B cell (primary cell): Measurements from ENCODE around the gene OPA1. TPM values are rescaled to one million over a fixed set of nuclear protein-coding genes. Genes with fewer than 3 reads are reported as not detected.
A peak's percentile ranks its signal among the peaks of the same experiment; 100 is the strongest.

Experiments
- ATAC-seq: fragments of 200-7000 bp; cut with Tn5 transposase; one replicate; pipeline ENCODE4 v1.10.0; 2021; ENCODE audit warnings: low read depth, mild to moderate bottlenecking, moderate number of reproducible peaks, moderate library complexity
- CTCF ChIA-PET: fragments of 350-600 bp; sonication (Branson Sonifier 250); formaldehyde crosslinking; loops from one replicate; lab custom pipeline; 2021; ENCODE audit warnings: antibody characterized with exemption, inconsistent platforms; lab: Charles Lee
- POLR2A ChIA-PET: fragments of 350-600 bp; sonication (Branson Sonifier 250); formaldehyde crosslinking; loops from one replicate; lab custom pipeline; 2021; ENCODE audit warnings: antibody characterized with exemption; lab: Charles Lee
- DNase-seq: peaks from one replicate; pipeline ENCODE4 v3.0.0; 2013
- H2AFZ ChIP-seq: 2 replicates; pipeline ENCODE4 v1.6.1; 2012; ENCODE audit warnings: mild to moderate bottlenecking, low read depth, low read length; ENCODE audit not compliant: insufficient read depth, poor library complexity, severe bottlenecking
- H3K27ac ChIP-seq, 2 donors: 1 replicate in 1 of 2; 2 replicates in 1 of 2; pipeline ENCODE4 v1.5.1; 2012 to 2013; ENCODE audit warnings: low read length in 2 of 2, mild to moderate bottlenecking in 2 of 2, moderate library complexity in 1 of 2
- H3K27me3 ChIP-seq, 4 experiments: fragments of 200-600 bp in 1 of 4; sonication (generic) in 1 of 4; replicated peaks in 1 of 4; 1 replicate in 2 of 4; 2 replicates in 2 of 4; pipeline versions ENCODE4 v1.6.1 to v1.7.0; 2013 to 2016; ENCODE audit warnings: low read length in 3 of 4, mild to moderate bottlenecking in 2 of 4, mixed read lengths in 1 of 4, moderate library complexity in 1 of 4; ENCODE audit not compliant: insufficient read depth in 4 of 4, control insufficient read depth in 3 of 4; ENCODE audit errors: control extremely low read depth in 1 of 4
- H3K36me3 ChIP-seq, 2 experiments: replicated peaks in 1 of 2; 1 replicate in 1 of 2; 2 replicates in 1 of 2; pipeline versions ENCODE4 v1.6.1 to v1.7.1; 2013; ENCODE audit warnings: low read length in 1 of 2; ENCODE audit not compliant: insufficient read depth in 2 of 2, control insufficient read depth in 1 of 2; ENCODE audit errors: control extremely low read depth in 1 of 2, extremely low read depth in 1 of 2
- H3K4me1 ChIP-seq, 2 donors: fragments of 200-600 bp in 1 of 2; sonication (generic) in 1 of 2; 1 replicate in 1 of 2; 2 replicates in 1 of 2; pipeline versions ENCODE4 v1.5.1 to v1.6.1; 2013 to 2017; ENCODE audit warnings: low read length in 2 of 2; ENCODE audit not compliant: control insufficient read depth in 2 of 2, insufficient read depth in 2 of 2
- H3K4me2 ChIP-seq: replicated peaks from 2 replicates; pipeline ENCODE3; 2012; ENCODE audit warnings: mild to moderate bottlenecking, low read depth, low read length; ENCODE audit not compliant: poor library complexity, severe bottlenecking
- H3K4me3 ChIP-seq, 5 experiments: fragments of 200-600 bp in 1 of 5; sonication (generic) in 1 of 5; 1 replicate in 3 of 5; 2 replicates in 2 of 5; pipeline versions ENCODE4 v1.5.1 to v1.7.0; 2011 to 2016; ENCODE audit warnings: low read length in 4 of 5, mild to moderate bottlenecking in 4 of 5, low read depth in 2 of 5, control low read depth in 1 of 5, moderate library complexity in 1 of 5; ENCODE audit not compliant: insufficient read depth in 1 of 5; ENCODE audit errors: control extremely low read depth in 1 of 5, extremely low read depth in 1 of 5
- H3K79me2 ChIP-seq: fragments of 200-600 bp; sonication (generic); one replicate; pipeline ENCODE4 v1.6.0; 2016; ENCODE audit warnings: low read length; ENCODE audit not compliant: control insufficient read depth, insufficient read depth
- H3K9ac ChIP-seq: fragments of 200-600 bp; sonication (generic); 2 replicates; pipeline ENCODE4 v1.6.1; 2017; ENCODE audit warnings: mild to moderate bottlenecking, low read length, moderate library complexity
- H3K9me3 ChIP-seq, 3 donors: one replicate each; pipeline versions ENCODE4 v1.6.1 to v1.7.1; 2013; ENCODE audit warnings: low read length in 2 of 3; ENCODE audit not compliant: control insufficient read depth in 2 of 3, insufficient read depth in 1 of 3; ENCODE audit errors: control extremely low read depth in 1 of 3
- H4K20me1 ChIP-seq: 2 replicates; pipeline ENCODE4 v1.6.0; 2012; ENCODE audit warnings: mild to moderate bottlenecking, low read length; ENCODE audit not compliant: insufficient read depth, control insufficient read depth, poor library complexity, severe bottlenecking
- H3K27ac Mint-ChIP-seq: one replicate; pipeline ENCODE4 v1.8.0; 2021; ENCODE audit warnings: mixed read lengths
- H3K27me3 Mint-ChIP-seq: one replicate; pipeline ENCODE4 v1.8.0; 2021; ENCODE audit warnings: mixed read lengths
- H3K4me1 Mint-ChIP-seq: one replicate; pipeline ENCODE4 v1.8.0; 2021; ENCODE audit warnings: mixed read lengths
- H3K4me3 Mint-ChIP-seq: one replicate; pipeline ENCODE4 v1.8.0; 2021; ENCODE audit warnings: mixed read lengths
- H3K9me3 Mint-ChIP-seq: one replicate; pipeline ENCODE4 v1.8.0; 2022; ENCODE audit warnings: mixed read lengths; ENCODE audit not compliant: insufficient read depth
- EZH2 ChIP-seq: IDR thresholded peaks from 2 replicates; pipeline ENCODE4 v1.6.1; 2012; ENCODE audit warnings: borderline replicate concordance, low read depth, mild to moderate bottlenecking, moderate library complexity, low read length; ENCODE audit not compliant: insufficient read depth, poor library complexity, severe bottlenecking
- WGBS: methylation state at CpG from one replicate; pipeline ENCODE4 v1.1.5; 2013; ENCODE audit warnings: missing lambda C conversion rate; ENCODE audit not compliant: insufficient coverage; 5-methylcytosine and 5-hydroxymethylcytosine counted together
- intact Hi-C: fragments of 100-400 bp; cut with micrococcal nuclease; formaldehyde crosslinking; loops from one replicate; pipeline ENCODE4 v1.10.0; 2022
- polyA plus RNA-seq: library from polyadenylated mRNA; depleted of rRNA; stranded (reverse); fragments of >200 nt; gene quantifications from 2 replicates; pipeline ENCODE4 v1.2.3, GENCODE V29; 2012
- total RNA-seq, 2 donors: library from RNA; stranded (reverse); fragments of 120-200 nt in 1 of 2; gene quantifications; 1 replicate in 1 of 2; 2 replicates in 1 of 2; pipeline versions ENCODE4 v1.2.3 to v1.2.4, GENCODE V29; 2013 to 2022
- TF ChIP-seq, protein P1 (sequence below): fragments of 200-600 bp; IDR thresholded peaks from one replicate; pipeline ENCODE4 v1.8.0; 2022; ENCODE audit warnings: antibody characterized with exemption, mild to moderate bottlenecking

Gene OPA1
- total and polyA plus RNA-seq, 2 donors (not counting 1 experiment from before 2014, with no cell fraction given): 9.1 to 62.8 TPM

DNA sequence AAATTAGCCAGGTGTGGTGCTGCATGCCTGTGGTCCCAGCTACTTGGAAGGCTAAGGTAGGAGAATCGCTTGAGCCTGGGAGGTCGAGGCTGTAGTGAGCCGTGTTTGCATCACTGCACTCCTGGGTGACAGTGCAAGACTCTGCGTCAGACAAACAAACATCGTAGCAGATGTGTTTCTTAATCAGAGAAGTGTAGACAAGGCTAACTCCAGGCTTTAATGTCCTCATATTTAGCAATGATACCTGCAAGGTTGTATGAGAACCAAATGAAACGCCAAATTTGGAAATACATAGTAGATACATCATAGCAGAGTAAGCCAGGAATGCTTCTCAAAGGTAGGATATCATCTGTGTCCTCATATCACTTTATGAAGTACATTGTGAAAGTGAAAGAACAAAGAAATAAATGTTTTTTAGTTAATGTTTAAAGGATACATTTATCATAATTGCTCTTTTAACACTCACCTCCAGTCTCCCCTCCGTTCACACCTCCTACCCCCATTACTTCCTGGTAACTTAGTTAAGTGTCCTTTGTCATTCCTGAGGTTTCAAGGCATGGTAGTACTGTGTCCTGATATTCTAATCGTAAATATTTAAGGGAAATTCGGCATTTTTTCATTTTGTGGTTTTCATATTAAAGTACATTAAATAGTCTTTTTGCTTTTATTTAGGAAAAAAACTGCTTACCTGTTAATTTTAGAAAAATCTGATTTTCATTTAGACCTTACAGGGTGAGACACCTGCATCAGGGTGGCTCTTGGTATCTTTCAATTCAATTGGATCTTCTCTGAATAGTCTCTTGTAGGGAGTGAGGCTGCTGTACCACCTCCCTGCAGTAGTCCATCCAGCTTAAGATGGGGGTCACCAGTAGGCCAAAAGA is 96.1 kb downstream of the OPA1 start:
- Mint-ChIP-seq H3K9me3 (no peaks in the 10 kb centered on the region), H3K4me1 (peaks cover 21% of the 10 kb centered on the region), H3K27me3 (no peaks in the 10 kb centered on the region), H3K4me3 (no peak overlapping the region), H3K27ac (no peak overlapping the region)
- no peak for DNase-seq
- no peak overlapping the region for H3K4me3 ChIP-seq
- no peak overlapping the region for H2AFZ ChIP-seq
- POLR2A ChIA-PET: no interaction called here
- H3K79me2 ChIP-seq: no peaks in the 10 kb centered on the region
- H3K27ac ChIP-seq: no peak overlapping the region
- H3K9me3 ChIP-seq: no peaks in the 10 kb centered on the region
- CTCF ChIA-PET: no interaction called here
- peaks cover 3 to 9% of the 10 kb centered on the region in 2 experiments for H3K36me3 ChIP-seq
- ATAC-seq: no peak
- H3K27me3 ChIP-seq: no peaks in the 10 kb centered on the region
- 100% methylated on average over 3 of the region's 9 CpGs for WGBS
- TF ChIP-seq, protein P1, sequence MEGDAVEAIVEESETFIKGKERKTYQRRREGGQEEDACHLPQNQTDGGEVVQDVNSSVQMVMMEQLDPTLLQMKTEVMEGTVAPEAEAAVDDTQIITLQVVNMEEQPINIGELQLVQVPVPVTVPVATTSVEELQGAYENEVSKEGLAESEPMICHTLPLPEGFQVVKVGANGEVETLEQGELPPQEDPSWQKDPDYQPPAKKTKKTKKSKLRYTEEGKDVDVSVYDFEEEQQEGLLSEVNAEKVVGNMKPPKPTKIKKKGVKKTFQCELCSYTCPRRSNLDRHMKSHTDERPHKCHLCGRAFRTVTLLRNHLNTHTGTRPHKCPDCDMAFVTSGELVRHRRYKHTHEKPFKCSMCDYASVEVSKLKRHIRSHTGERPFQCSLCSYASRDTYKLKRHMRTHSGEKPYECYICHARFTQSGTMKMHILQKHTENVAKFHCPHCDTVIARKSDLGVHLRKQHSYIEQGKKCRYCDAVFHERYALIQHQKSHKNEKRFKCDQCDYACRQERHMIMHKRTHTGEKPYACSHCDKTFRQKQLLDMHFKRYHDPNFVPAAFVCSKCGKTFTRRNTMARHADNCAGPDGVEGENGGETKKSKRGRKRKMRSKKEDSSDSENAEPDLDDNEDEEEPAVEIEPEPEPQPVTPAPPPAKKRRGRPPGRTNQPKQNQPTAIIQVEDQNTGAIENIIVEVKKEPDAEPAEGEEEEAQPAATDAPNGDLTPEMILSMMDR: no peak
- no peak for TF ChIP-seq EZH2
- no peaks in the 10 kb centered on the region for H4K20me1 ChIP-seq
- H3K9ac ChIP-seq: no peak overlapping the region
- intact Hi-C loops: no loop called here
- H3K4me2 ChIP-seq: no peak overlapping the region
- H3K4me1 ChIP-seq: peaks cover 13% of the 10 kb centered on the region in 2 donors

DNA sequence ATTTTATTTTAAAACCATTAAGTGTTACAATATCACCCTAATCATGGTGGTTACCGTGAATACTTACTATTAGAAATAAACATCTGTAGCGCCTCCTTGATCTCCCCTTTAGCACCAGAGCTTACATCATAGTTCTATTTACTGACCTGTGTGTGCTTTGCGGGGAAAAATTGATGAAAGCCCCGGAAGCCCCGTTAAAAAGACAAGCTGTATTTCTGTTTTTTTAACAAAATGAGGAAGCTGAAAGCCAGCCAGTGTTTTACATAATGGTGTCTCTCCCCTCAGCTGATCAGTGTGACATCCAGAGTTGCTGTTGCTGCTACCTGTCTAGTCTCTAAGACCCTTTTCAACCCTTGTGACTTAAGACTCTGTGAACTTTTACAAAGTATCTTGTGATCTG is 100.8 kb downstream of the OPA1 start:
- DNase-seq (peak; percentile 85), ATAC-seq (peak; percentile 90)
- 47% methylated on average over 2 of the region's 5 CpGs for WGBS
- Histone ChIP-seq H3K27ac (peak overlapping the region; percentile 1 to 88), H2AFZ (peak overlapping the region; percentile 1), H3K4me3 (no peak overlapping the region), H3K36me3 (peaks cover 7 to 28% of the 10 kb centered on the region in 2 experiments), H3K27me3 (no peaks in the 10 kb centered on the region), H3K9me3 (no peaks in the 10 kb centered on the region), H3K9ac (peak overlapping the region; percentile 32), H3K4me1 (peaks cover 13 to 18% of the 10 kb centered on the region in 2 donors), H3K79me2 (no peaks in the 10 kb centered on the region), H3K4me2 (peak overlapping the region; percentile 44), H4K20me1 (no peaks in the 10 kb centered on the region)
- intact Hi-C loops: loop anchor here (10.0 kb wide), 2 partner anchors 51 to 441 kb away; partner anchors contain the start of gene HES1
- Mint-ChIP-seq H3K9me3 (no peaks in the 10 kb centered on the region), H3K27ac (peak overlapping the region; percentile 71), H3K4me1 (peaks cover 18% of the 10 kb centered on the region), H3K27me3 (no peaks in the 10 kb centered on the region), H3K4me3 (peak overlapping the region; percentile 11)
- TF ChIP-seq, protein P1: no peak
- TF ChIP-seq EZH2: no peak
- POLR2A ChIA-PET: interaction anchor here (0.5 to 1.0 kb wide), 3 partner anchors 410 to 1832 kb away, joined by 4 to 9 read pairs (median 5); no protein-coding TSS in a partner anchor
- CTCF ChIA-PET: interaction anchor here (0.6 to 1.2 kb wide), 7 partner anchors 9 to 622 kb away, joined by 3 to 6 read pairs (median 3); no protein-coding TSS in a partner anchor
